ENCODE measurements around the gene HIP1R.

Gene HIP1R

GRCh38 chr12:122860040-122860853 is 25.0 kb downstream of the HIP1R start:
- peak; percentile 58 for DNase-seq (ENCODE audit: low spot score)

- no peak for DNase-seq (ENCODE audit: low spot score)
Observed at GRCh38 chr12:122860854-122861586, 25.8 kb downstream of the HIP1R start.

GRCh38 chr12:122861587-122861970 is 26.3 kb downstream of the HIP1R start:
- DNase-seq (ENCODE audit: low spot score), result no peak

- no peak for DNase-seq (ENCODE audit: low spot score)
Observed at GRCh38 chr12:122862110-122862634, 26.9 kb downstream of the HIP1R start.

GRCh38 chr12:122862872-122863701 is 27.8 kb downstream of the HIP1R start:
- DNase-seq (ENCODE audit: low spot score), result peak; percentile 66

GRCh38 chr12:122864894-122865253 is 29.6 kb downstream of the HIP1R start:
- no peak for DNase-seq (ENCODE audit: low spot score)

- no peak for DNase-seq (ENCODE audit: low spot score)
Observed at GRCh38 chr12:122865268-122866231, 30.3 kb downstream of the HIP1R start.

GRCh38 chr12:122866379-122866778 is 31.1 kb downstream of the HIP1R start:
- no peak for DNase-seq (ENCODE audit: low spot score)

GRCh38 chr12:122866950-122867607 is 31.8 kb downstream of the HIP1R start:
- no peak for DNase-seq (ENCODE audit: low spot score)

- no peak for DNase-seq (ENCODE audit: low spot score)
Observed at GRCh38 chr12:122867691-122868461, 32.6 kb downstream of the HIP1R start.

- no peak for DNase-seq (ENCODE audit: low spot score)
Observed at GRCh38 chr12:122868471-122869177, 33.4 kb downstream of the HIP1R start.

GRCh38 chr12:122869207-122869973 is 34.1 kb downstream of the HIP1R start:
- DNase-seq (ENCODE audit: low spot score), result no peak

GRCh38 chr12:122870163-122870842 is 35.0 kb downstream of the HIP1R start:
- no peak for DNase-seq (ENCODE audit: low spot score)

GRCh38 chr12:122870867-122871664 is 35.8 kb downstream of the HIP1R start:
- no peak for DNase-seq (ENCODE audit: low spot score)

GRCh38 chr12:122871851-122872780 is 36.9 kb downstream of the HIP1R start:
- no peak for DNase-seq (ENCODE audit: low spot score)
